Neural cell (in vitro differentiated cells): ENCODE measurements around the gene APOC3. TPM values are rescaled to one million over a fixed set of nuclear protein-coding genes. Genes with fewer than 3 reads are reported as not detected.

ENCODE experiments used
- H2AFZ ChIP-seq: fragments of 200-600, 300-800 bp; sonication (generic), shearing (Covaris generic); 2 replicates; pipeline ENCODE4 v1.6.0; 2014; ENCODE audit warnings: low read depth, mild to moderate bottlenecking, antibody characterized with exemption, low read length, moderate library complexity
- H3F3A ChIP-seq: fragments of 200-600 bp; shearing (Covaris generic); 2 replicates; pipeline ENCODE4 v1.6.1; 2016; ENCODE audit warnings: mild to moderate bottlenecking, moderate library complexity, mixed read lengths, antibody characterized with exemption, low read length; ENCODE audit not compliant: insufficient read depth, poor library complexity, severe bottlenecking
- H3K27ac ChIP-seq: fragments of 200-600, 300-800 bp; sonication (generic), shearing (Covaris generic); 2 replicates; pipeline ENCODE4 v1.5.1; 2014; ENCODE audit warnings: mild to moderate bottlenecking, low read length, moderate library complexity
- H3K27me3 ChIP-seq: fragments of 300-800, 200-600 bp; sonication (generic), shearing (Covaris generic); 2 replicates; pipeline ENCODE4 v1.6.0; 2014; ENCODE audit warnings: mild to moderate bottlenecking, low read depth, low read length, moderate library complexity; ENCODE audit not compliant: insufficient read depth
- H3K36me3 ChIP-seq: fragments of 300-800, 200-600 bp; sonication (generic), shearing (Covaris generic); 2 replicates; pipeline ENCODE4 v1.5.1; 2014; ENCODE audit warnings: mild to moderate bottlenecking, antibody characterized with exemption, low read length, moderate library complexity; ENCODE audit not compliant: insufficient read depth
- H3K4me2 ChIP-seq: fragments of 300-800, 200-600 bp; sonication (generic), shearing (Covaris generic); 2 replicates; pipeline ENCODE4 v1.6.0; 2014; ENCODE audit warnings: mild to moderate bottlenecking, low read length
- H3K4me3 ChIP-seq: fragments of 300-800, 200-600 bp; sonication (generic), shearing (Covaris generic); 2 replicates; pipeline ENCODE4 v1.5.1; 2014; ENCODE audit warnings: mild to moderate bottlenecking, low read length, moderate library complexity
- H3K79me2 ChIP-seq: fragments of 200-600 bp; shearing (Covaris generic); replicated peaks from 2 replicates; pipeline ENCODE4 v1.6.0; 2014; ENCODE audit warnings: mild to moderate bottlenecking, low read length, moderate library complexity; ENCODE audit not compliant: insufficient read depth
- H3K9ac ChIP-seq: fragments of 300-800, 200-600 bp; sonication (generic), shearing (Covaris generic); 2 replicates; pipeline ENCODE4 v1.6.1; 2016; ENCODE audit warnings: mild to moderate bottlenecking, low read length, mixed read lengths
- H3K9me2 ChIP-seq: fragments of 200-600 bp; shearing (Covaris generic); 2 replicates; pipeline ENCODE4 v1.6.1; 2016; ENCODE audit warnings: mild to moderate bottlenecking, low read length, mixed read lengths; ENCODE audit not compliant: insufficient read depth
- H3K9me3 ChIP-seq: fragments of 200-600, 300-800 bp; sonication (generic), shearing (Covaris generic); 2 replicates; pipeline ENCODE4 v1.6.1; 2016; ENCODE audit warnings: mild to moderate bottlenecking, mixed run types, low read length, moderate library complexity, mixed read lengths
- H4K20me1 ChIP-seq: fragments of 200-600 bp; shearing (Covaris generic); 2 replicates; pipeline ENCODE4 v1.6.1; 2016; ENCODE audit warnings: mild to moderate bottlenecking, mixed run types; ENCODE audit not compliant: insufficient read depth
- EP300 ChIP-seq: fragments of 450-650 bp; conservative IDR thresholded peaks from 2 replicates; pipeline ENCODE4 v1.6.1; 2014; ENCODE audit warnings: antibody characterized with exemption, mild to moderate bottlenecking, moderate library complexity; ENCODE audit not compliant: poor library complexity, severe bottlenecking
- EZH2 ChIP-seq: fragments of 200-600, 300-800 bp; shearing (Covaris generic), sonication (generic); IDR thresholded peaks from 2 replicates; pipeline ENCODE4 v1.6.1; 2014; ENCODE audit warnings: antibody characterized with exemption, low read length, borderline replicate concordance, mild to moderate bottlenecking; ENCODE audit not compliant: insufficient read depth, poor library complexity, severe bottlenecking
- MXI1 ChIP-seq: fragments of 450-650 bp; conservative IDR thresholded peaks from 2 replicates; pipeline ENCODE4 v1.6.1; 2014; ENCODE audit warnings: antibody characterized with exemption, mild to moderate bottlenecking; ENCODE audit not compliant: poor library complexity, severe bottlenecking
- POLR2AphosphoS5 ChIP-seq: IDR thresholded peaks from 2 replicates; pipeline ENCODE4 v1.6.1; 2012
- RAD21 ChIP-seq: fragments of 450-650 bp; conservative IDR thresholded peaks from 2 replicates; pipeline ENCODE4 v1.6.1; 2014; ENCODE audit warnings: antibody characterized with exemption, mild to moderate bottlenecking, moderate library complexity
- SMC3 ChIP-seq: fragments of 450-650 bp; conservative IDR thresholded peaks from 2 replicates; pipeline ENCODE4 v1.6.1; 2014; ENCODE audit warnings: antibody characterized with exemption, mild to moderate bottlenecking, moderate library complexity; ENCODE audit not compliant: poor library complexity
- TAF1 ChIP-seq: IDR thresholded peaks from 2 replicates; pipeline ENCODE4 v1.6.1; 2012; ENCODE audit warnings: low read depth
- polyA minus RNA-seq: library from RNA; depleted of rRNA, polyadenylated mRNA; stranded (reverse); fragments of >200 nt; gene quantifications from 2 replicates; pipeline ENCODE4 v1.2.3, GENCODE V29; 2014
- polyA plus RNA-seq: library from polyadenylated mRNA; depleted of rRNA; stranded (reverse); fragments of >200 nt; gene quantifications from 2 replicates; pipeline ENCODE4 v1.2.3, GENCODE V29; 2014
- TF ChIP-seq, protein P1 (sequence below): fragments of 450-650 bp; IDR thresholded peaks from 2 replicates; pipeline ENCODE4 v1.5.1; 2014; ENCODE audit warnings: antibody characterized with exemption, mild to moderate bottlenecking, moderate library complexity; ENCODE audit not compliant: poor library complexity, severe bottlenecking
- TF ChIP-seq, protein P2 (sequence below): IDR thresholded peaks from 2 replicates; pipeline ENCODE4 v1.6.1; 2012; ENCODE audit warnings: borderline replicate concordance

Gene APOC3
- polyA plus RNA-seq (not detected in 2 replicates), polyA minus RNA-seq (not detected in 2 replicates)

DNA sequence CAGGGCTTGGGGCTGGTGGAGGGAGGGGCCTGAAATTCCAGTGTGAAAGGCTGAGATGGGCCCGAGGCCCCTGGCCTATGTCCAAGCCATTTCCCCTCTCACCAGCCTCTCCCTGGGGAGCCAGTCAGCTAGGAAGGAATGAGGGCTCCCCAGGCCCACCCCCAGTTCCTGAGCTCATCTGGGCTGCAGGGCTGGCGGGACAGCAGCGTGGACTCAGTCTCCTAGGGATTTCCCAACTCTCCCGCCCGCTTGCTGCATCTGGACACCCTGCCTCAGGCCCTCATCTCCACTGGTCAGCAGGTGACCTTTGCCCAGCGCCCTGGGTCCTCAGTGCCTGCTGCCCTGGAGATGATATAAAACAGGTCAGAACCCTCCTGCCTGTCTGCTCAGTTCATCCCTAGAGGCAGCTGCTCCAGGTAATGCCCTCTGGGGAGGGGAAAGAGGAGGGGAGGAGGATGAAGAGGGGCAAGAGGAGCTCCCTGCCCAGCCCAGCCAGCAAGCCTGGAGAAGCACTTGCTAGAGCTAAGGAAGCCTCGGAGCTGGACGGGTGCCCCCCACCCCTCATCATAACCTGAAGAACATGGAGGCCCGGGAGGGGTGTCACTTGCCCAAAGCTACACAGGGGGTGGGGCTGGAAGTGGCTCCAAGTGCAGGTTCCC lies at the start of gene APOC3:
APOC3 (plus strand) TSS at position 383 of the 659 bp plus-strand sequence. CDS start 676 bp downstream, outside the sequence.
- H3K27me3 ChIP-seq = no peaks in the 10 kb centered on the region
- no peaks in the 10 kb centered on the region for H3K36me3 ChIP-seq
- no peaks in the 10 kb centered on the region for H3K9me2 ChIP-seq
- no peaks in the 10 kb centered on the region for H3K79me2 ChIP-seq
- H3K4me3 ChIP-seq = no peak within 1 kb of the TSS
- TF ChIP-seq, protein P1, sequence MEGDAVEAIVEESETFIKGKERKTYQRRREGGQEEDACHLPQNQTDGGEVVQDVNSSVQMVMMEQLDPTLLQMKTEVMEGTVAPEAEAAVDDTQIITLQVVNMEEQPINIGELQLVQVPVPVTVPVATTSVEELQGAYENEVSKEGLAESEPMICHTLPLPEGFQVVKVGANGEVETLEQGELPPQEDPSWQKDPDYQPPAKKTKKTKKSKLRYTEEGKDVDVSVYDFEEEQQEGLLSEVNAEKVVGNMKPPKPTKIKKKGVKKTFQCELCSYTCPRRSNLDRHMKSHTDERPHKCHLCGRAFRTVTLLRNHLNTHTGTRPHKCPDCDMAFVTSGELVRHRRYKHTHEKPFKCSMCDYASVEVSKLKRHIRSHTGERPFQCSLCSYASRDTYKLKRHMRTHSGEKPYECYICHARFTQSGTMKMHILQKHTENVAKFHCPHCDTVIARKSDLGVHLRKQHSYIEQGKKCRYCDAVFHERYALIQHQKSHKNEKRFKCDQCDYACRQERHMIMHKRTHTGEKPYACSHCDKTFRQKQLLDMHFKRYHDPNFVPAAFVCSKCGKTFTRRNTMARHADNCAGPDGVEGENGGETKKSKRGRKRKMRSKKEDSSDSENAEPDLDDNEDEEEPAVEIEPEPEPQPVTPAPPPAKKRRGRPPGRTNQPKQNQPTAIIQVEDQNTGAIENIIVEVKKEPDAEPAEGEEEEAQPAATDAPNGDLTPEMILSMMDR = no peak
- no peak for TF ChIP-seq MXI1
- TF ChIP-seq, protein P2, sequence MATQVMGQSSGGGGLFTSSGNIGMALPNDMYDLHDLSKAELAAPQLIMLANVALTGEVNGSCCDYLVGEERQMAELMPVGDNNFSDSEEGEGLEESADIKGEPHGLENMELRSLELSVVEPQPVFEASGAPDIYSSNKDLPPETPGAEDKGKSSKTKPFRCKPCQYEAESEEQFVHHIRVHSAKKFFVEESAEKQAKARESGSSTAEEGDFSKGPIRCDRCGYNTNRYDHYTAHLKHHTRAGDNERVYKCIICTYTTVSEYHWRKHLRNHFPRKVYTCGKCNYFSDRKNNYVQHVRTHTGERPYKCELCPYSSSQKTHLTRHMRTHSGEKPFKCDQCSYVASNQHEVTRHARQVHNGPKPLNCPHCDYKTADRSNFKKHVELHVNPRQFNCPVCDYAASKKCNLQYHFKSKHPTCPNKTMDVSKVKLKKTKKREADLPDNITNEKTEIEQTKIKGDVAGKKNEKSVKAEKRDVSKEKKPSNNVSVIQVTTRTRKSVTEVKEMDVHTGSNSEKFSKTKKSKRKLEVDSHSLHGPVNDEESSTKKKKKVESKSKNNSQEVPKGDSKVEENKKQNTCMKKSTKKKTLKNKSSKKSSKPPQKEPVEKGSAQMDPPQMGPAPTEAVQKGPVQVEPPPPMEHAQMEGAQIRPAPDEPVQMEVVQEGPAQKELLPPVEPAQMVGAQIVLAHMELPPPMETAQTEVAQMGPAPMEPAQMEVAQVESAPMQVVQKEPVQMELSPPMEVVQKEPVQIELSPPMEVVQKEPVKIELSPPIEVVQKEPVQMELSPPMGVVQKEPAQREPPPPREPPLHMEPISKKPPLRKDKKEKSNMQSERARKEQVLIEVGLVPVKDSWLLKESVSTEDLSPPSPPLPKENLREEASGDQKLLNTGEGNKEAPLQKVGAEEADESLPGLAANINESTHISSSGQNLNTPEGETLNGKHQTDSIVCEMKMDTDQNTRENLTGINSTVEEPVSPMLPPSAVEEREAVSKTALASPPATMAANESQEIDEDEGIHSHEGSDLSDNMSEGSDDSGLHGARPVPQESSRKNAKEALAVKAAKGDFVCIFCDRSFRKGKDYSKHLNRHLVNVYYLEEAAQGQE = no peak
- TF ChIP-seq RAD21 = no peak
- no peak for TF ChIP-seq EP300
- TF ChIP-seq TAF1 = no peak
- no peak for TF ChIP-seq EZH2
- TF ChIP-seq POLR2AphosphoS5 = no peak
- TF ChIP-seq SMC3 = no peak
- no peaks in the 10 kb centered on the region for H3K9me3 ChIP-seq
- no peaks in the 10 kb centered on the region for H4K20me1 ChIP-seq
- no peak within 1 kb of the TSS for H3K9ac ChIP-seq
- no peak within 1 kb of the TSS for H3K4me2 ChIP-seq
- no peak within 1 kb of the TSS for H3K27ac ChIP-seq
- no peaks in the 10 kb centered on the region for H3F3A ChIP-seq
- H2AFZ ChIP-seq = no peak within 1 kb of the TSS

DNA sequence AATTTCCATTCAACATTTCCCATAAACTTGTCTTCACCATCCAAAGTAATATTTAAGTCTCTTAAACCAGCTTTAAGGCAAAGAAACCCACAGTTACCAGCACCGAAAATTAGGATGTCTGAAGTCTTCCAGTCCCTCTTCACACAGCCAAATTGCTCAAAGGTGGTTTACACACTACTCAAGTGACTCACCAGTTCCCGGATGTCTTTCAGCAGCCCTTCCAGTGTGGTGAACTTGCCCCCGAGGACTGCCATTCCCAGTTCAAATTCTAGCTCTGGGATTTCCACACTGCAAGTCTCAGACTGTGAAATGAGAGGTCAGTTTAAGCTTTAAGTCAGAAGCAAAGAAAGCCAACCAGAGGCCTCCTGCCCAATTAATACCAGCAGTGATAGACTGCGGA lies 47.0 kb upstream of the APOC3 start:
- Histone ChIP-seq H4K20me1 (no peaks in the 10 kb centered on the region), H3K27me3 (no peaks in the 10 kb centered on the region), H3K9me2 (no peaks in the 10 kb centered on the region), H3K4me2 (no peak overlapping the region), H3K9ac (no peak overlapping the region), H3K79me2 (peaks cover 12% of the 10 kb centered on the region), H2AFZ (no peak overlapping the region), H3F3A (no peaks in the 10 kb centered on the region), H3K27ac (no peak overlapping the region), H3K36me3 (no peaks in the 10 kb centered on the region), H3K4me3 (no peak overlapping the region), H3K9me3 (no peaks in the 10 kb centered on the region)
- TF ChIP-seq RAD21 (no peak), TAF1 (no peak), MXI1 (no peak), POLR2AphosphoS5 (no peak), EZH2 (no peak), SMC3 (no peak), EP300 (no peak)
- TF ChIP-seq, protein P1 = no peak
- TF ChIP-seq, protein P2 = no peak
